GM12878 (cell line): Measurements from ENCODE around the gene CCDC120. TPM values are rescaled to one million over a fixed set of nuclear protein-coding genes. Genes with fewer than 3 reads are reported as not detected.

Experiments
- BMI1 ChIP-seq: fragments of 450-650 bp; IDR thresholded peaks from 2 replicates; pipeline ENCODE4 v1.6.1; 2016; ENCODE audit warnings: mild to moderate bottlenecking, moderate library complexity, borderline replicate concordance
- CBX3 ChIP-seq: fragments of 200-600 bp; sonication (generic); IDR thresholded peaks from 2 replicates; pipeline ENCODE4 v1.6.1; 2016; ENCODE audit warnings: low read depth, borderline replicate concordance
- CREM ChIP-seq: IDR thresholded peaks from 2 replicates; pipeline ENCODE4 v1.6.1; 2014; ENCODE audit warnings: antibody characterized with exemption, low read depth
- GATAD2B ChIP-seq: fragments of 450-650 bp; conservative IDR thresholded peaks from 2 replicates; pipeline ENCODE4 v1.6.1; 2017; ENCODE audit warnings: low read depth, mild to moderate bottlenecking, moderate library complexity
- HDGF ChIP-seq: fragments of 450-650 bp; IDR thresholded peaks from 2 replicates; pipeline ENCODE4 v1.6.1; 2016; ENCODE audit warnings: antibody characterized with exemption
- MEF2B ChIP-seq: fragments of 450-650 bp; IDR thresholded peaks from 2 replicates; pipeline ENCODE4 v1.6.1; 2018; ENCODE audit warnings: mild to moderate bottlenecking, moderate library complexity; ENCODE audit not compliant: partially characterized antibody, poor library complexity, severe bottlenecking
- MTA2 ChIP-seq: fragments of 450-650 bp; IDR thresholded peaks from 2 replicates; pipeline ENCODE4 v1.6.1; 2016; ENCODE audit warnings: low read depth, mild to moderate bottlenecking, moderate library complexity
- MYC ChIP-seq: IDR thresholded peaks from 2 replicates; pipeline ENCODE4 v1.6.1; 2011; ENCODE audit warnings: mild to moderate bottlenecking, low read length, moderate library complexity, inconsistent platforms; ENCODE audit not compliant: insufficient read depth, insufficient replicate concordance, insufficient read length, severe bottlenecking
- NBN ChIP-seq: fragments of 450-650 bp; IDR thresholded peaks from 2 replicates; pipeline ENCODE4 v1.6.1; 2016
- NFIC ChIP-seq: IDR thresholded peaks from 2 replicates; pipeline ENCODE4 v1.6.1; 2012; ENCODE audit warnings: low read depth, mild to moderate bottlenecking, inconsistent platforms, low read length, moderate library complexity
- NRF1 ChIP-seq: conservative IDR thresholded peaks from 2 replicates; pipeline ENCODE4 v1.6.1; 2011; ENCODE audit warnings: mild to moderate bottlenecking, low read depth, low read length, improper control_type of control experiment
- POLR2AphosphoS2 ChIP-seq: IDR thresholded peaks from 2 replicates; pipeline ENCODE4 v1.6.1; 2011; ENCODE audit warnings: low read depth, mild to moderate bottlenecking, low read length, improper control_type of control experiment, moderate library complexity
- RB1 ChIP-seq: fragments of 450-650 bp; formaldehyde crosslinking; IDR thresholded peaks from 2 replicates; pipeline ENCODE4 v1.6.1; 2017; ENCODE audit warnings: mild to moderate bottlenecking, borderline replicate concordance
- SMAD1 ChIP-seq: fragments of 450-650 bp; IDR thresholded peaks from 2 replicates; pipeline ENCODE4 v1.6.1; 2018; ENCODE audit warnings: mild to moderate bottlenecking, low read depth; ENCODE audit not compliant: partially characterized antibody
- STAT3 ChIP-seq: IDR thresholded peaks from 2 replicates; pipeline ENCODE4 v1.6.1; 2011; ENCODE audit warnings: low read depth, low read length, improper control_type of control experiment
- SUZ12 ChIP-seq: fragments of 200-600 bp; sonication (generic); IDR thresholded peaks from one replicate; pipeline ENCODE4 v1.6.1; 2018; ENCODE audit warnings: antibody characterized with exemption, mild to moderate bottlenecking; ENCODE audit not compliant: unreplicated experiment
- TCF12 ChIP-seq: IDR thresholded peaks from 2 replicates; pipeline ENCODE4 v1.6.1; 2011; ENCODE audit warnings: low read depth, mild to moderate bottlenecking, low read length
- USF2 ChIP-seq: IDR thresholded peaks from 2 replicates; pipeline ENCODE4 v1.6.1; 2011; ENCODE audit warnings: low read depth, low read length, improper control_type of control experiment, borderline replicate concordance
- YY1 ChIP-seq: IDR thresholded peaks from 2 replicates; pipeline ENCODE4 v1.6.1; 2011; ENCODE audit warnings: low read depth, mild to moderate bottlenecking, low read length
- ZBTB11 ChIP-seq: fragments of 450-650 bp; formaldehyde crosslinking; IDR thresholded peaks from 2 replicates; pipeline ENCODE4 v1.5.0; 2022; ENCODE audit warnings: mild to moderate bottlenecking, missing genetic modification characterization
- ZNF217 ChIP-seq: fragments of 450-650 bp; IDR thresholded peaks from 2 replicates; pipeline ENCODE4 v1.6.1; 2017; ENCODE audit warnings: antibody characterized with exemption, mild to moderate bottlenecking
- ZNF592 ChIP-seq: fragments of 450-650 bp; IDR thresholded peaks from 2 replicates; pipeline ENCODE4 v1.6.1; 2017; ENCODE audit warnings: mild to moderate bottlenecking, moderate library complexity
- polyA plus RNA-seq, 11 experiments: library from polyadenylated mRNA; depleted of rRNA in 4 of 11; unstranded in 6 of 11; stranded (reverse) in 5 of 11; fragments of >200 nt; fragmentation: Nextera tagmentation in 4 of 11; fragmentation: Illumina TruSeq in 1 of 11; extraction: Ambion mirVana in 4 of 11; extraction: Trizol in 1 of 11; gene quantifications; 1 replicate in 1 of 11; 2 replicates in 10 of 11; pipeline versions ENCODE4 v1.2.1 to v1.2.3, GENCODE V29; 2011 to 2016; ENCODE audit warnings: inconsistent platforms in 2 of 11, missing spikeins in 2 of 11, low read depth in 1 of 11
- total RNA-seq, 4 experiments: library from RNA; depleted of rRNA in 3 of 4; stranded (reverse); fragments of >200 nt in 3 of 4; fragmentation: Illumina TruSeq in 1 of 4; extraction: Trizol in 1 of 4; gene quantifications; 2 replicates each; pipeline versions ENCODE4 v1.2.1 to v1.2.3, GENCODE V29; 2013 to 2021

Gene CCDC120
- total and polyA plus RNA-seq, 10 of the 15 experiments (the other 5 are each of a cell fraction or from before 2014, with no cell fraction given) = 0.11 to 4.1 (median 0.76) TPM

GRCh38 chrX:49079489-49080428, 21.0 kb downstream of the CCDC120 start, which contains the start of gene WDR45 (continued):
- TF ChIP-seq STAT3 = no peak
- TF ChIP-seq MEF2B = no peak
- no peak for TF ChIP-seq ZBTB11
- no peak for TF ChIP-seq NFIC
- no peak for TF ChIP-seq ZNF592
- TF ChIP-seq CREM = peak; percentile 44; the same call in 1 of the 2 replicates
- no peak for TF ChIP-seq MYC
- 0 out of 2 replicates have a peak, but pooled peaks have one; percentile 28 for TF ChIP-seq RB1
- TF ChIP-seq MTA2 = no peak
- TF ChIP-seq GATAD2B = 0 out of 2 replicates have a peak, but pooled peaks have one; percentile 28
- no peak for TF ChIP-seq HDGF
- TF ChIP-seq NRF1 = no peak
- no peak for TF ChIP-seq CBX3
- TF ChIP-seq BMI1 = no peak
- no peak for TF ChIP-seq SMAD1
- no peak for TF ChIP-seq ZNF217
- no peak for TF ChIP-seq POLR2AphosphoS2
- no peak for TF ChIP-seq TCF12
- no peak for TF ChIP-seq USF2
- no peak for TF ChIP-seq SUZ12
- TF ChIP-seq NBN = no peak
- TF ChIP-seq YY1 = no peak; the same call in 1 of the 2 replicates
